WI38 (cell line): ENCODE measurements around the gene LBHD1.
"Not testable (repeated sequence)": the region's sequence is repeated elsewhere in the genome, so short reads cannot be mapped to it uniquely, and the experiment has no call there.

Experiments
- H3K4me3 ChIP-seq: 2 replicates; pipeline ENCODE4 v1.5.1; 2011; ENCODE audit warnings: low read depth, mild to moderate bottlenecking, control low read depth, low read length
- TF ChIP-seq, protein P1 (sequence below): IDR thresholded peaks from 2 replicates; pipeline ENCODE4 v1.5.1; 2012; ENCODE audit warnings: low read depth, mild to moderate bottlenecking, control low read depth, low read length

LBHD1 gene

DNA sequence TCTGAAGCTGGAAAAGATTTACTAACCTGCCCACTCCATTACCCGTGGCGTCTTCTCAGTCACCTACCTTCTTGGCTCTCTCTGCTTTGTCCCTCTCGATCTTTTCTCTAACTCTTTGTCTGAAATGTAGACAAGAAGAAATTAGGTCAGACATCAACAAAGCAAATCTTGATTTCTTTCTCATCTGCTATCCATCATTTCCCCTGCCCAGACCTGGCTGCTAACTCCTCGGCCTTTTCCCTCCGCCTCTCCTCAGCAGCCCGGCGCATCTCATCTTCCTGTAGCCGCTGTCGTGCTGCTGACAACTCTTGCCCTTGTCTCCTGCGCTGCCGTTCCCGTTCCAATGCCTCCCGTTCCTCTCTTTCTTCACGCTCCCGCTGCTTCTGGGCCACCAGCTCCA, 5.6 kb upstream of the LBHD1 start:
- TF ChIP-seq, protein P1, sequence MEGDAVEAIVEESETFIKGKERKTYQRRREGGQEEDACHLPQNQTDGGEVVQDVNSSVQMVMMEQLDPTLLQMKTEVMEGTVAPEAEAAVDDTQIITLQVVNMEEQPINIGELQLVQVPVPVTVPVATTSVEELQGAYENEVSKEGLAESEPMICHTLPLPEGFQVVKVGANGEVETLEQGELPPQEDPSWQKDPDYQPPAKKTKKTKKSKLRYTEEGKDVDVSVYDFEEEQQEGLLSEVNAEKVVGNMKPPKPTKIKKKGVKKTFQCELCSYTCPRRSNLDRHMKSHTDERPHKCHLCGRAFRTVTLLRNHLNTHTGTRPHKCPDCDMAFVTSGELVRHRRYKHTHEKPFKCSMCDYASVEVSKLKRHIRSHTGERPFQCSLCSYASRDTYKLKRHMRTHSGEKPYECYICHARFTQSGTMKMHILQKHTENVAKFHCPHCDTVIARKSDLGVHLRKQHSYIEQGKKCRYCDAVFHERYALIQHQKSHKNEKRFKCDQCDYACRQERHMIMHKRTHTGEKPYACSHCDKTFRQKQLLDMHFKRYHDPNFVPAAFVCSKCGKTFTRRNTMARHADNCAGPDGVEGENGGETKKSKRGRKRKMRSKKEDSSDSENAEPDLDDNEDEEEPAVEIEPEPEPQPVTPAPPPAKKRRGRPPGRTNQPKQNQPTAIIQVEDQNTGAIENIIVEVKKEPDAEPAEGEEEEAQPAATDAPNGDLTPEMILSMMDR = no peak
- H3K4me3 ChIP-seq = peak overlapping the region; percentile 96

DNA sequence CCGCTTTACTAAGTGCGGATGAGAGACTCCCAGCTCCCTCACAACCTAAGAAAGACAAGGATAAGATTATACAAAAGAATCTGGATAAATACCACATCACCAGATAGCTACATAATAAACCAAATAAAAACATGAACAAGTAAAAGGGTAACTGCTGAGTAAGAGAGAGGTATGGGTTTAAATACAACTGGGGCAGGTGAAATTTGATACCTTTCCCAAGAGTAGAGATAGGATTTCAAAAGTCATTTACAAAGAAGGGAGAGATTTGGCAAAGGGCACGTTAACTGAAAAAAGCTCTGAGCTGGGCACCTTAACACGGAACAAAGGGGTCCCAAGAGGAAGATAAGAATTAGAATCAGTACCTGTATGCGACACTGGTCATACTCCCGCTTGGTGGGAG, 5.1 kb upstream of the LBHD1 start:
- TF ChIP-seq, protein P1 = no peak
- no peak overlapping the region for H3K4me3 ChIP-seq

DNA sequence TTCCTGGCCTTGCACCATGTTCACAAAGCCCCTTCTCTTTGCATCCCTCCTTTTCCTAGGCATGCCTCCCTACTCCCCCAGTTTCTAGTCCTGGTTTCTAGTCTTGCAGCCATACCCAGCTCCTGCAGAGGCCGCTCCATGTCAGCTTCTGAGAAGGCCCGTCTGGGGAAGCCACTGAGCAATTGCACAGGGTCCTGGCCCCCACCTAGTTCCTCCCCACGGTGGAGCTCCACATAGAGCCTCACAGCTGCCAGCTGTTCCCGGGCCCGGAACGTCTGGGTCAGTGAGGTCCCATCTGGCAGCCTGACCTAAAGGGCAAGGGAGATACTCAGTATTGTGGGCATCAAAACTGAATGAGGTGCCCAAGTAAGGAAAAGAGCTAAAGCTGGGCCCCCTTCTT, 4.6 kb upstream of the LBHD1 start:
- H3K4me3 ChIP-seq = no peak overlapping the region
- TF ChIP-seq, protein P1 = no peak

DNA sequence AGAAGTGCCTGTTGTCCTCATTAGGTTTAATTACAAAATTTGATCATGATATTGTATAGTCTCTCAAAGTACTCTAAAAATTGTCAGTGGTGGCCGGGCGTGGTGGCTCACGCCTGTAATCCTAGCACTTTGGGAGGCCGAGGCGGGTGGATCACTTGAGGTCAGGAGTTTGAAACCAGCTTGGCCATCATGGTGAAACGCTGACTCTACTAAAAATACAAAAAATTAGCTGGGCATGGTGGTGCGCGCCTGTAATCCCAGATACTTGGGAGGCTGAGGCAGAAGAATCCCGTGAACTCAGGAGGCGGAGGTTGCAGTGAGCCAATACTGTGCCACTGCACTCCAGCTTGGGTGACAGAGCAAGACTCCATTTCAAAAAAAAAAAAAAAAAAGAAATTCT, 3.3 kb upstream of the LBHD1 start:
- H3K4me3 ChIP-seq = not testable (repeated sequence)

GRCh38 chr11:62673196-62673525, 1.1 kb upstream of the LBHD1 start:
- TF ChIP-seq, protein P1 = no peak
- no peak overlapping the region for H3K4me3 ChIP-seq

DNA sequence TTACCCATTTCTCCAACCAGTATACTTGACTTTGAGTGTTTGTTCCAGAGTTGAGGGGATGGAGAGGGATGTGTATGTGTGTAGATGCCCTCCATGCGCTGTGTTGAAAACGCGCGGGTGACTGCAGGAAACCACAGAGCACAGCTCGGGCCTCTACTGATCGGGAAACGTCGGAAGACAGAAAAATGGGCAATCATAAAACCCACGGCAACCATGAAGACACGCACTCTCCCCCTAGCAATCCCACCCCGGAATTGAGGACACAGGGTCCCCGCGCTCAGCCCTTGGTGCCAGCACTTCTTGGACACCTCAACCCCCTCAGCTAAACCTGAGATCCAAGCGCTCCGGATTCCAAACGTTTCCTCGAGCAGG, 845 bp downstream of the LBHD1 start:
- TF ChIP-seq, protein P1 = no peak
- peak overlapping the region; percentile 75 for H3K4me3 ChIP-seq

- TF ChIP-seq, protein P1 = no peak
Observed at GRCh38 chr11:62669420-62670161, 2.5 kb downstream of the LBHD1 start.

DNA sequence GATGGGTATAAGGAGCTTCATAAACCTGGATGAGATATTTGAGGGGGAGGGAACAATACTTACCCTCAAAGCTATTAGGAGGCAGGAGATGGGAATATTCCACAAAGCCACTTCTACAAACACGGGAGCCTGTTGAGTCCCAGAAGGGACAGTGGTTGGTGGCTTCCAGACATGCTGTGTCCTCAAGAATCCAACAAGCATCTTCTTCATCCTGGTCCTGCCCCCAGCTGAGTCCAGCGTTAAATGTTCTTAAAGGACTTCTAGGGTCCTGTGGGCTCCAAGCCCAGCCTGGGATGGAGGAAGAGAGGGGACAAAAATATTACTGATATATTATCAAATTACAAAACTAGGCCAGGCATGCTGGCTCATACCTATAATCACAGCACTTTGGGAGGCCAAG, 4.6 kb downstream of the LBHD1 start:
- TF ChIP-seq, protein P1 = no peak
- H3K4me3 ChIP-seq = no peak overlapping the region

More at GRCh38 chr11:62669420-62670161, 2.5 kb downstream of the LBHD1 start:
- no peak overlapping the region for H3K4me3 ChIP-seq
